Kidney (tissue), 14 donors: ENCODE results near the gene BEAN1. TPM values are rescaled to one million over a fixed set of nuclear protein-coding genes. Genes with fewer than 3 reads are reported as not detected.

Experiments
- DNase-seq, 5 donors: peaks; one replicate each; pipeline ENCODE4 v3.0.0-alpha.2; 2013 to 2020
- FAIRE-seq: peaks from 2 replicates; lab custom pipeline; 2012; peaks lifted over from hg19 to GRCh38; lab: Jason Lieb, UNC
- H3K27ac ChIP-seq, 2 donors: one replicate each; pipeline ENCODE4 v1.7.0; 2013; ENCODE audit warnings: low read depth in 2 of 2, low read length in 2 of 2, inconsistent platforms in 1 of 2
- H3K27me3 ChIP-seq: one replicate; pipeline ENCODE4 v1.7.1; 2013; ENCODE audit warnings: low read length, inconsistent platforms; ENCODE audit not compliant: control insufficient read depth, insufficient read depth
- H3K36me3 ChIP-seq, 3 donors: one replicate each; pipeline versions ENCODE4 v1.7.0 to v1.7.1; 2013; ENCODE audit warnings: low read length in 3 of 3, control low read depth in 1 of 3, inconsistent platforms in 1 of 3; ENCODE audit not compliant: insufficient read depth in 3 of 3, control insufficient read depth in 2 of 3
- H3K4me1 ChIP-seq, 3 donors: one replicate each; pipeline versions ENCODE4 v1.7.0 to v1.7.1; 2013; ENCODE audit warnings: low read length in 3 of 3, inconsistent platforms in 1 of 3, low read depth in 1 of 3; ENCODE audit not compliant: control insufficient read depth in 2 of 3, insufficient read depth in 2 of 3
- H3K4me3 ChIP-seq, 3 donors: one replicate each; pipeline versions ENCODE4 v1.7.0 to v1.8.1; 2013; ENCODE audit warnings: low read length in 3 of 3, control low read depth in 1 of 3, inconsistent platforms in 1 of 3
- H3K9ac ChIP-seq, 3 donors: one replicate each; pipeline versions ENCODE4 v1.7.0 to v1.7.1; 2013; ENCODE audit warnings: low read length in 3 of 3, control low read depth in 1 of 3, inconsistent platforms in 1 of 3
- H3K9me3 ChIP-seq, 3 donors: one replicate each; pipeline versions ENCODE4 v1.7.0 to v1.7.1; 2013; ENCODE audit warnings: low read length in 3 of 3, control low read depth in 1 of 3, inconsistent platforms in 1 of 3; ENCODE audit not compliant: control insufficient read depth in 2 of 3, insufficient read depth in 1 of 3
- intact Hi-C: fragments of 100-400 bp; cut with DNase I; formaldehyde crosslinking; loops from one replicate; pipeline ENCODE4 v1.11.1; 2022
- polyA plus RNA-seq: library from polyadenylated mRNA; stranded (reverse); fragments of 350-450 nt; fragmentation: Illumina TruSeq; extraction: RNeasy Lipid Tissue Mini Kit (QIAGEN cat#74804); gene quantifications from one replicate; pipeline ENCODE4 v1.2.3, GENCODE V29; 2014; ENCODE audit warnings: low read depth, low replicate concordance; ENCODE audit not compliant: insufficient read depth
- total RNA-seq: library from RNA; stranded (reverse); fragmentation: NEBNext Ultra II Directional; extraction: Animal tissue kit (Norgen Biotek cat#: 25700); gene quantifications from one replicate; pipeline ENCODE4 v1.2.1, GENCODE V29; 2021
- TF ChIP-seq, protein P1 (sequence below): IDR thresholded peaks from 3 replicates; pipeline ENCODE4 v1.5.1; 2012; ENCODE audit warnings: mild to moderate bottlenecking, moderate library complexity, borderline replicate concordance; ENCODE audit not compliant: insufficient read depth; ENCODE audit errors: extremely low read depth
- donor health status: control.
- donor health status: control.
- donor health status: control.
- donor health status: control.
- donor health status: control.
- donor health status: DM: yes; HTN: yes; CAD: no.
- donor health status: Normal renal cell carcinoma (clear cell type).

BEAN1 gene
- total and polyA plus RNA-seq, 2 donors from 2014 or later, result 0.47 to 2.4 TPM

DNA sequence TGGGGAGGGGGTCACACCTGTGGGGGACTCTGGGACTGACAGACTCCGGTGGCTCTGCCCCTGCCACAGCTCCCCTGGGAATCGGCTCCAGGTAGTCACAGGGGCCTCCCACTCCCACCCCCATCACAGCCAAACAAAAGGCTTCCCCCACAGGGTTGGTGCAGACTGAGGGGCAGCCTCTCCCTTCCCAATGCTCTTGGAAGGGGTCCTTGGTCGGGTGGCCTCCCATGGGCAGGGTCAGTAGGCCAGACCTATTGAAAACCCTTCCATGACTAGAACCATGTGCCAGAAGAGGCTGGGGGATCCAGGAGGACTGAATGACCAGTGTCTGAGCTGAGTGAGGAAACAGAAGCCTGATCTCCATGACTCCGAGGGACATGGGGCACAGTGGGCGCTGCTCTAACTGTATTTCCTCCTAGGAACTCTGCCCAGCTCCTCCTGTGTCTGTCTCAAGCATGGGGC is 94.2 kb downstream of the BEAN1 start:
- Histone ChIP-seq H3K9me3 (no peaks in the 10 kb centered on the region), H3K4me3 (no peak overlapping the region), H3K9ac (no peak overlapping the region), H3K4me1 (peaks cover 6 to 28% (median 21%) of the 10 kb centered on the region in 3 donors), H3K27me3 (no peaks in the 10 kb centered on the region), H3K27ac (peak overlapping the region; percentile 34 to 61), H3K36me3 (peaks cover 0 to 16% (median 2%) of the 10 kb centered on the region in 3 donors)
- DNase-seq (no peak), FAIRE-seq (no peak)
- intact Hi-C loops, result no loop called here
- TF ChIP-seq, protein P1, sequence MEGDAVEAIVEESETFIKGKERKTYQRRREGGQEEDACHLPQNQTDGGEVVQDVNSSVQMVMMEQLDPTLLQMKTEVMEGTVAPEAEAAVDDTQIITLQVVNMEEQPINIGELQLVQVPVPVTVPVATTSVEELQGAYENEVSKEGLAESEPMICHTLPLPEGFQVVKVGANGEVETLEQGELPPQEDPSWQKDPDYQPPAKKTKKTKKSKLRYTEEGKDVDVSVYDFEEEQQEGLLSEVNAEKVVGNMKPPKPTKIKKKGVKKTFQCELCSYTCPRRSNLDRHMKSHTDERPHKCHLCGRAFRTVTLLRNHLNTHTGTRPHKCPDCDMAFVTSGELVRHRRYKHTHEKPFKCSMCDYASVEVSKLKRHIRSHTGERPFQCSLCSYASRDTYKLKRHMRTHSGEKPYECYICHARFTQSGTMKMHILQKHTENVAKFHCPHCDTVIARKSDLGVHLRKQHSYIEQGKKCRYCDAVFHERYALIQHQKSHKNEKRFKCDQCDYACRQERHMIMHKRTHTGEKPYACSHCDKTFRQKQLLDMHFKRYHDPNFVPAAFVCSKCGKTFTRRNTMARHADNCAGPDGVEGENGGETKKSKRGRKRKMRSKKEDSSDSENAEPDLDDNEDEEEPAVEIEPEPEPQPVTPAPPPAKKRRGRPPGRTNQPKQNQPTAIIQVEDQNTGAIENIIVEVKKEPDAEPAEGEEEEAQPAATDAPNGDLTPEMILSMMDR, result no peak

- H3K9me3 ChIP-seq, result no peaks in the 10 kb centered on the region
- peaks cover 4 to 23% (median 15%) of the 10 kb centered on the region in 3 donors for H3K4me1 ChIP-seq
- H3K27ac ChIP-seq, result peak overlapping the region in 1 of 2 donors; percentile 34
- DNase-seq (peak in 2 of 5 donors; percentile 39 to 86), FAIRE-seq (no peak)
- TF ChIP-seq, protein P1, result no peak
- peaks cover 0 to 16% (median 2%) of the 10 kb centered on the region in 3 donors for H3K36me3 ChIP-seq
- H3K4me3 ChIP-seq, result no peak overlapping the region
- H3K27me3 ChIP-seq, result no peaks in the 10 kb centered on the region
- intact Hi-C loops, result no loop called here
- H3K9ac ChIP-seq, result no peak overlapping the region
Observed at GRCh38 chr16:66521951-66522771, 95.1 kb downstream of the BEAN1 start.

DNA sequence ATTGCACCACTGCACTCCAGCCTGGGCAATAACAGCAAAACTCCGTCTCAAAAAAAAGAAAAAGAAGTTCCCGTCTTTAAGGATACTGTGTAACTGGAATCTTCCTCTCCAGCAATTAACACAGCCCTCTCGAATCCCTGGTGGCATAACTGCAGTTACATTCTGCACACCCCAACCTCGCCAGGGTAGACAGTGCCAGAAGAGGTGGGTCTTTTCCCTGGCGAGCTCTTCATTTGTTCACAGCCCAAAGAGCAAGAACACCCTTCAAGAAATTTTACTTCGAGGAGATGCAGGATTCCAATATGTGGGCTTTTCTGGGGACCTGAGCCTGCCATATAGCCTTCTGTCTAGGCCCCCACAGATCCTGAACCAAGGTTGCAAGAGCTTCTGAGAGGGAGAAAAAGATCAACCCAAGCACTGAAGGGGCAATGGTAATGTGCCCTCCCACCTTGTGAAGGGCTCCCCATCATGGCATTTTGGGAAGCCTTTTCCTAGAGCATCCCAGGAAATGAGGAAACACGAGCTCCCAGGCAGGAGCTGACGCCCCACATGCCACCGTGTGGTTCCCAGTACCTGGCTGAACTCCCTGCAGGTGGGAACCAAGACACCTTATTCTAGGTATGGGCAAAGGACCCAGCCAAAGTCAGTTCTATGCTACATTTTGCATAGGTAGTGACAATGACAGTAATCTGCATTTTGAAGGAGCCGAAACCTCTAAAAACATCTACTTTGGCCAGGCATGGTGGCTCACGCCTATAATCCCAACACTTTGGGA is 95.9 kb downstream of the BEAN1 start:
- no peaks in the 10 kb centered on the region for H3K9me3 ChIP-seq
- FAIRE-seq, result no peak
- H3K4me3 ChIP-seq, result no peak overlapping the region
- H3K9ac ChIP-seq, result no peak overlapping the region
- H3K4me1 ChIP-seq, result peaks cover 0 to 14% (median 7%) of the 10 kb centered on the region in 3 donors
- peaks cover 0 to 16% (median 6%) of the 10 kb centered on the region in 3 donors for H3K36me3 ChIP-seq
- TF ChIP-seq, protein P1, result no peak
- no peaks in the 10 kb centered on the region for H3K27me3 ChIP-seq
- intact Hi-C loops, result no loop called here
- DNase-seq, result no peak
- H3K27ac ChIP-seq, result peak overlapping the region in 1 of 2 donors; percentile 35
